Coronary artery (tissue), 2 donors: ENCODE measurements around the gene CACNA2D2.

Source experiments
- DNase-seq: peaks from one replicate; pipeline ENCODE4 v3.0.0-alpha.2; 2017; ENCODE audit warnings: low spot score
- H3K27ac ChIP-seq, 2 donors: fragments of 200-600 bp; sonication (generic); one replicate each; pipeline ENCODE4 v1.5.1; 2016 to 2019
- H3K4me3 ChIP-seq: fragments of 200-600 bp; sonication (generic); 2 replicates; pipeline ENCODE4 v1.5.1; 2016; ENCODE audit warnings: mild to moderate bottlenecking, moderate library complexity
- CTCF ChIP-seq: fragments of 200-600 bp; sonication (generic); IDR thresholded peaks from one replicate; pipeline ENCODE4 v1.5.1; 2019; ENCODE audit warnings: antibody characterized with exemption

Gene CACNA2D2

DNA sequence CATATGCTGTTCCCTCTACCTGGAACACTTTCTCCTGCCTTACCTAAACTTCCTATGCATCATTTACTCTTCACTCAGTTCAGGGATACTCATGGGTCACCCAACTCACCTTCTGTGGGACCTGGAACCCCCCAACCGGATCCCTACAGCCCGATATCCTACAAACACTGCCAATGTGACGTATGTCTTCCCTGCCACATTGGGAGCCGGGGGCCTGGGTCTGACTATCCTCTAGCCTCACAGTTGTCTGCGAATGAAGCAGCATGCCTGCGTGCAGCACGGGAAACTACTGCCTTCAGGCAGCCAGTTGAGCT lies 153.3 kb downstream of the CACNA2D2 start:
- DNase-seq, result no peak
- H3K4me3 ChIP-seq, result peak overlapping the region; percentile 73
- TF ChIP-seq CTCF, result no peak
- H3K27ac ChIP-seq, result peak overlapping the region; percentile 80 to 88

GRCh38 chr3:50347187-50347813 lies 156.1 kb downstream of the CACNA2D2 start:
- peak; percentile 12 for TF ChIP-seq CTCF
- no peak for DNase-seq
- no peak overlapping the region for H3K4me3 ChIP-seq
- no peak overlapping the region for H3K27ac ChIP-seq

DNA sequence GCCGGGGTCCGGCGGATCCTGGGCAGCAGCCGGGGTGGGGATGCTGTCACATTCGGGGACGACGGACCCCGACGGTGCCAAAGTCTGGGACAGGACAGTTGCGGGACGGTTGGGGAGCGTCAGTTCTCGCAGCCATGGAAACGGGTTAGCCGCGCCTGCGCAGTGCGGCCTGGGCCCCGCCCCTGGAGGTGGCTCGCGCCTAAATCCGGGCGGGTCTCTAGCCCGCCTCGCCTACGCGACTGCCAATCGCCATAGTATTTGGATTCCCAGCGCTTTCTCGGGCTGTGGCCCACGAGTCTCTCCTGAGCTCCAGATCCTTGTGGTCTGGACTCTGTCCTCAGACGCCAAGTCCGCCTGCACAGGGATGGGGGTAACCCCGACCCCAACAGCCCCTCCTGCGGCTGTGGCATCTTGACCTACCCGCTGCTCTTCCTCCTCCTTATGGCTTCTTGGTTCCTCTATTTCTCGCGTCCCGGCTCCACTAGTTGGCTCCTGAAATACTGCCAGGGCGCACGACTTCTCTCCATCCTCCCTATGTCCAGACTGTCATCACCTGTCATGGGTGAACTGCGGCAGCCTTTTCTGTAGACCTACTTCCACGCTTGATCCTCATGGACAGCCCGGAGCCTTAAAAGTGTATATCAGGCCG lies 157.7 kb downstream of the CACNA2D2 start, which contains the start of gene ZMYND10:
TSS of gene ZMYND10 (minus strand) at position 147 of the 649 bp plus-strand sequence. CDS start 153 bp downstream, outside the sequence.
- H3K4me3 ChIP-seq, result peak within 1 kb of the TSS; percentile 62
- TF ChIP-seq CTCF, result no peak
- H3K27ac ChIP-seq, result peak within 1 kb of the TSS in 1 of 2 donors; percentile 9
- DNase-seq, result no peak

DNA sequence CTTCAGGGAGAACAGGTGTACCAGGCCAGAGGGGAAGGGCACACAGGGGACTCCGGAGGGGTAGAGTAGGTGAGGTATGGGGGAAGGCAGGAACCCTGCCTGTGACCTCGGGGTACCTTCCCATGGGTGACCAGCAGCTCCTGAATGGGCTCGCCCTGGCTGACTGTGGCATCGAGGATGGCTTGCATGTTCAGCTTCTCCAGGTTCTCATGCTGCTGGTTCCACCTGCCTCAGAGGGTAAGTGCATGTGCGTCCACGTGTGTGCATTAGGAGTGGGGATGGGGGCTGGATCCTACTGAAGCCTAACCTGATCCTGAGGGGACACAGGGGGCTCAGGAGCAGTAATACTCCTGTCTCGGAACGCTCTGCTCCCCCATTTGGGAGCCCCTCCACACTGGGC lies 158.4 kb downstream of the CACNA2D2 start:
- Histone ChIP-seq H3K4me3 (peak overlapping the region; percentile 62), H3K27ac (no peak overlapping the region)
- TF ChIP-seq CTCF, result no peak
- DNase-seq, result no peak

DNA sequence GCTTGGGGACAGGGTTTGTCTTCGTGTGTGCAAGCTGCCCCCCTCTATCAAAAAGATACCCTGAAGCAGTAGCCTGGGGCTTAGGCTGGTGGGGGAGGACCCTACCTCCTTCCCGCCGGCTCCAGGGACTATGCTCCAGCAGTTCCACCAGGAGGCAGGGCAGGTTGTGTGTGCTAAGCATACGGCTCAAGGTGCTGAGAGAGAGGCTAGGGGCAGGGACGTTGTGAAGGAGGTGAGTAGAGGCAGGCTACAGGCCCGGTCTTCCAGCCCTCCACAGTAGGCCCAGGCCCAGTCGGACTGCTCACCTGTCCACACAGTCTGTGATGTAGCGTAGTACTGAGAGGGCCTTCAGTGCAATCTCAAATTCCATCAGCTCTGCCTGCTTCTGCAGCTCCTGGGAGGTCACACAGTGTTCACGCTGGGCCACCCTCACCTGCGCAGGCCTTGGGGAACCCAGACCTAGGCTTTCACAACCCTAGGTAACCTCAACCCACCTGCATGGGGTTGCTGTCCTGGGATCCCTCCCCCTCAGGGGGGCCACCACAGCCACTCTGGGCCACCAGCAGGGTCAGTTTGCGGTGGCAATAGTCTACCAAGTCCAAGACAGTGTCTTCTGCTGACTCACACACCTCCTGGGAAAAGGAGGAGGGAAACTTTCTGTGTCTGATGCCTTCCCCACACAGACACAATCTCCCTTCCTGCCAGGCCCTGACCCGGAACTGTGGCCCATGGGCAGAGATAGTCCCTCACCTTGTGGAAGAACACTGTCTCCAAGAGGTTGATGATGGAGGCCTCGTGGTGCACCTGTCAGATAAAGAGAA lies 160.4 kb downstream of the CACNA2D2 start:
- no peak for DNase-seq
- TF ChIP-seq CTCF, result no peak
- Histone ChIP-seq H3K27ac (no peak overlapping the region), H3K4me3 (no peak overlapping the region)

GRCh38 chr3:50341996-50342650 lies 161.3 kb downstream of the CACNA2D2 start:
- no peak for DNase-seq
- no peak for TF ChIP-seq CTCF
- Histone ChIP-seq H3K4me3 (no peak overlapping the region), H3K27ac (no peak overlapping the region)
